Measurements from ENCODE around the gene EP300. TPM values are rescaled to one million over a fixed set of nuclear protein-coding genes. Genes with fewer than 3 reads are reported as not detected.
"Not testable (repeated sequence)": the region's sequence is repeated elsewhere in the genome, so short reads cannot be mapped to it uniquely, and the experiment has no call there.

Gene EP300
- 113 to 124 TPM (median 123 TPM) in 3 replicates for total RNA-seq

DNA sequence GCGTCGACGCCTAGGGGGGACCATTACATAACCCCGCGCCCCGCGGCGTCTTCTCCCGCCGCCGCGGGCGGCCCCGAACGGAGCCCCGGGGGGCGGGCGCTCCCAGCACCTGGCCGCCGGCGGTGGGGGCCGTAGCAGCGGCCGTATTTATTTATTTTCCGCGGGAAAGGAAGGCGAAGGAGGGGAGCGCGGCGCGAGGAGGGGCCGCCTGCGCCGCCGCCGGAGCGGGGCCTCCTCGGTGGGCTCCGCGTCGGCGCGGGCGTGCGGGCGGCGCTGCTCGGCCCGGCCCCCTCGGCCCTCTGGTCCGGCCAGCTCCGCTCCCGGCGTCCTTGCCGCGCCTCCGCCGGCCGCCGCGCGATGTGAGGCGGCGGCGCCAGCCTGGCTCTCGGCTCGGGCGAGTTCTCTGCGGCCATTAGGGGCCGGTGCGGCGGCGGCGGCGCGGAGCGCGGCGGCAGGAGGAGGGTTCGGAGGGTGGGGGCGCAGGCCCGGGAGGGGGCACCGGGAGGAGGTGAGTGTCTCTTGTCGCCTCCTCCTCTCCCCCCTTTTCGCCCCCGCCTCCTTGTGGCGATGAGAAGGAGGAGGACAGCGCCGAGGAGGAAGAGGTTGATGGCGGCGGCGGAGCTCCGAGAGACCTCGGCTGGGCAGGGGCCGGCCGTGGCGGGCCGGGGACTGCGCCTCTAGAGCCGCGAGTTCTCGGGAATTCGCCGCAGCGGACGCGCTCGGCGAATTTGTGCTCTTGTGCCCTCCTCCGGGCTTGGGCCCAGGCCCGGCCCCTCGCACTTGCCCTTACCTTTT lies at the start of gene EP300:
Gene EP300, plus strand, starts transcription at position 570 of the 795 bp plus-strand sequence. CDS start 413 bp downstream, outside the sequence.
- peak; percentile 47 to 78 for DNase-seq (ENCODE audit: low spot score in 2 of 2, unreplicated experiment in 2 of 2)
- H3K27me3 Mint-ChIP-seq (ENCODE audit: low read depth) = no peaks in the 10 kb centered on the region
- H3K9me3 Mint-ChIP-seq = no peaks in the 10 kb centered on the region
- TF ChIP-seq, protein P1, sequence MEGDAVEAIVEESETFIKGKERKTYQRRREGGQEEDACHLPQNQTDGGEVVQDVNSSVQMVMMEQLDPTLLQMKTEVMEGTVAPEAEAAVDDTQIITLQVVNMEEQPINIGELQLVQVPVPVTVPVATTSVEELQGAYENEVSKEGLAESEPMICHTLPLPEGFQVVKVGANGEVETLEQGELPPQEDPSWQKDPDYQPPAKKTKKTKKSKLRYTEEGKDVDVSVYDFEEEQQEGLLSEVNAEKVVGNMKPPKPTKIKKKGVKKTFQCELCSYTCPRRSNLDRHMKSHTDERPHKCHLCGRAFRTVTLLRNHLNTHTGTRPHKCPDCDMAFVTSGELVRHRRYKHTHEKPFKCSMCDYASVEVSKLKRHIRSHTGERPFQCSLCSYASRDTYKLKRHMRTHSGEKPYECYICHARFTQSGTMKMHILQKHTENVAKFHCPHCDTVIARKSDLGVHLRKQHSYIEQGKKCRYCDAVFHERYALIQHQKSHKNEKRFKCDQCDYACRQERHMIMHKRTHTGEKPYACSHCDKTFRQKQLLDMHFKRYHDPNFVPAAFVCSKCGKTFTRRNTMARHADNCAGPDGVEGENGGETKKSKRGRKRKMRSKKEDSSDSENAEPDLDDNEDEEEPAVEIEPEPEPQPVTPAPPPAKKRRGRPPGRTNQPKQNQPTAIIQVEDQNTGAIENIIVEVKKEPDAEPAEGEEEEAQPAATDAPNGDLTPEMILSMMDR (IDR thresholded peaks at IDR 0.05; ENCODE audit: unreplicated experiment) = no peak
- H3K4me3 Mint-ChIP-seq = peak within 1 kb of the TSS; percentile 95
- peak within 1 kb of the TSS; percentile 100 for H3K27ac Mint-ChIP-seq
- no peaks in the 10 kb centered on the region for H3K36me3 Mint-ChIP-seq
- peaks cover 41% of the 10 kb centered on the region for H3K4me1 Mint-ChIP-seq

DNA sequence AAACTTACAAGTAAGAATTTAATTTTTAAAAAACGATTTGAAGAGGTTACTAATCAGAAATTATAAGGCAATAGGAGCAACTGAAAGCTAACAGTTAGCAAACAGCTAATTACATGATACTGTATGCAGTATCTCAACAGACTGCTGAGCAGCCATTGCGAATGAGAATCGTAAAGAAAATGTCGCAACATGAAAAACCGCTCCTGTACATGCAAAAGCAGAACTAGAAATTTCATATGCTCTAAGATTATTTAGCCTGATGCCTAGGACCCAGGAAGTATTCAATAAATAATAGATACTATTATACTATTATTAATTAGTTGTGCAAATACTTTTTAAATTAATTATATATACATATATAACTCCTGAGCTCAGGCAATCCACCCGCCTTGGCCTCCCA lies 48.7 kb upstream of the EP300 start:
- TF ChIP-seq, protein P1 (IDR thresholded peaks at IDR 0.05; ENCODE audit: unreplicated experiment) = no peak
- Mint-ChIP-seq H3K4me1 (peaks cover 2% of the 10 kb centered on the region), H3K9me3 (peaks cover 4% of the 10 kb centered on the region), H3K36me3 (no peaks in the 10 kb centered on the region), H3K27ac (no peak overlapping the region), H3K4me3 (no peak overlapping the region), H3K27me3 (ENCODE audit: low read depth) (no peaks in the 10 kb centered on the region)
- DNase-seq (ENCODE audit: low spot score in 2 of 2, unreplicated experiment in 2 of 2) = no peak

DNA sequence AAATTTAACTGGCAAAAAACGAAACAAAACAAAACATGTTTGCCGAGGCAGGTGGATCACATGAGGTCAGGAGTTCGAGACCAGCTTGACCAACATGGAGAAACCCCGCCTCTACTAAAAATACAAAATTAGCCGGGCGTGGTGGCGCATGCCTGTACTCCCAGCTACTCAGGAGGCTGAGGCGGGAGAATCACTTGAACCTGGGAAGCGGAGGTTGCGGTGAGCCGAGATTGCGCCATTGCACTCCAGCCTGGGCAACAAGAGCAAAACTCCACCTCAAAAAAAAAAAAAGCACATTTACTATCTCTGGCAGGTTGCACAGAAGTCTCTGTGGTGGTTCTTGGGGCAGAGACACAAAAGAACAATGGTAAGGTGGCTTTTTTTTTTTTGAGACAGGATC lies 46.8 kb upstream of the EP300 start:
- not testable (repeated sequence) for H3K27ac Mint-ChIP-seq

DNA sequence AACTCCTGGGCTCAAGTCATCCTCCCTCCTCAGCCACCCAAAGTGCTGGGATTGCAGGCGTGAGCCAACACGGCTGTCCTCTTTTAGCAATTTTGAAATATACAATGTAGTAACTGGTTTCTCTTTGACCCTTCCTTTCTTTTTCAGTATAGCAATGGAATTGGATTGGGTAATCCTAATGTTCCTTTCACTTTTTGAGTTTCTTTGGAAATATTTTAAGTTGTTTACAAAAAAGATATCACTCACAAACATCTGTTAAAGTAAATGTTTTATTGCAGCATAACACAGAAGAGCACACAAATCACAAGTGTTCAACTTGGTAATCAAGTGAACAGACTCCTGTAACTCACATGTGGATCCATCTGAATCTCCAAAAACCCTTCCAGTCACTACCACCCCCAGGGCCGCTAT lies 44.6 kb upstream of the EP300 start:
- Mint-ChIP-seq H3K27me3 (ENCODE audit: low read depth) (no peaks in the 10 kb centered on the region), H3K4me3 (no peak overlapping the region), H3K9me3 (peaks cover 4% of the 10 kb centered on the region), H3K4me1 (peaks cover 15% of the 10 kb centered on the region), H3K36me3 (no peaks in the 10 kb centered on the region), H3K27ac (no peak overlapping the region)
- DNase-seq (ENCODE audit: low spot score in 2 of 2, unreplicated experiment in 2 of 2) = no peak
- TF ChIP-seq, protein P1 (IDR thresholded peaks at IDR 0.05; ENCODE audit: unreplicated experiment) = no peak

More for the DNA sequence above, 46.8 kb upstream of the EP300 start:
- not testable (repeated sequence) for H3K36me3 Mint-ChIP-seq; H3K4me3 Mint-ChIP-seq; DNase-seq (ENCODE audit: low spot score in 2 of 2, unreplicated experiment in 2 of 2); H3K4me1 Mint-ChIP-seq; H3K27me3 Mint-ChIP-seq (ENCODE audit: low read depth); H3K9me3 Mint-ChIP-seq

DNA sequence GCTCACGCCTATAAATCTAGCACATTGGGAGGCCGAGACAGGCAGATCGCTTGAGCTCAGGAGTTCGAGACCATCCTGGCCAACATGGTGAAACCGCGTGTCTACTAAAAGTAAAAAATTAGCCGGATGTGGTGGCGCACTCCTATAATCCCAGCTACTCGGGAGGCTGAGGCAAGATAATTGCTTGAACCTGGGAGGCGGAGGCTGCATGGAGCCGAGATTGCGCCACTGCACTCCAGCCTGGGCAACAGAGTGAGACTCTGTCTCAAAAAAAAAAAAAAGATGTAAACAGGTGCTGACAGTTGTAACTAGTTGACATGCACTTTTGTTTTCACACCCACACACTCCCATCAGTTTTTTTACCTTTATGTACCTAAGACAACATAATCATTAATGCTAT lies 44.0 kb upstream of the EP300 start:
- not testable (repeated sequence) for H3K36me3 Mint-ChIP-seq; H3K9me3 Mint-ChIP-seq; DNase-seq (ENCODE audit: low spot score in 2 of 2, unreplicated experiment in 2 of 2); H3K27me3 Mint-ChIP-seq (ENCODE audit: low read depth)
- peaks cover 21% of the 10 kb centered on the region for H3K4me1 Mint-ChIP-seq
- H3K4me3 Mint-ChIP-seq = peak overlapping the region; percentile 51
- peak overlapping the region; percentile 11 for H3K27ac Mint-ChIP-seq

DNA sequence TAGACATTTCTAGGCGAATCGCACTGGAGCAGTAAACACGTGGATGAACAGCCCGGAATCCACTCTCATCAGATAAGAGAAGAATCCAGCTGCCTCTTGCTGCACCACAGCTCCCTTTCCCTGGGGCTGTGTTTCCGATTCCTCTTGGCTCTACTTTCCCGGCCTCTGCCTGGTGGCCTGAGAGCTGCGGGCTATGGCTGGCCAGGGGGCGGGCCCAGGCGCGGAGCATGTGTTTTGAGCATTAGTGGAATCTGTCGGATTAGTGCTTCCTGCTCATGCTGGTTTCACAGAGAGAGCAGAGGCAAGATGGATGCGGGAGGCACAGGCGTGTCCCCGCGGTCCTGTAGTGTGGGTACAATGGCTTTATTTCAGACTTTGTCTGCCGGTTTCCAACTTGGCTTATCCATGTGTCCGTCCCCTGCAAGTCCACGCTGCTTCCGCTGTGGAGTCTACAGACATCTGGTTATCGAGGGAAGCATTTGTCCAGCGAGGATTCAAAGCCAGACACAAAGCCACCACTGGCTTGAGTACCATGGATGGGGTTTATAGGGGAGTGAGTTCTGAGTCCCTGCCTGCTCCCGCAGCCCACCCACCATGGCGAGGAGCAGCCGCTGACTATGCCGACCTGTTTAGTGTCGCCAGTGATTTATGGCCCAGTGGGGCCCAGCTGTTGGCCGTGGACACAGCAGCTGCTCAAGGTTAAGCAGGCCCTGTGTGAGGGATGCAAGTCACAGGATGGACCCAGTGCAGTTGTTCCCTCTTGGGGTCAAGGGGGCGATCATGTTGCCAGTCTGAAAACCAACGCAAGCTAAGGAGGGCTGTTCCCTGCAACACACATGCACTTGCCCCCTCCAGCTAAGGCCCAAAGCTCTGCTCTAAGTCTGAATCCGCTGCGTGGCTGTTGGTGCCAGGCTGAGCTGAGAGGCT lies 43.3 kb upstream of the EP300 start:
- Mint-ChIP-seq H3K36me3 (no peaks in the 10 kb centered on the region), H3K4me1 (peaks cover 23% of the 10 kb centered on the region), H3K9me3 (peaks cover 4% of the 10 kb centered on the region), H3K27ac (peak overlapping the region; percentile 11), H3K27me3 (ENCODE audit: low read depth) (no peaks in the 10 kb centered on the region), H3K4me3 (peak overlapping the region; percentile 51)
- TF ChIP-seq, protein P1 (IDR thresholded peaks at IDR 0.05; ENCODE audit: unreplicated experiment) = no peak
- peak; percentile 27 to 67 for DNase-seq (ENCODE audit: low spot score in 2 of 2, unreplicated experiment in 2 of 2)

DNA sequence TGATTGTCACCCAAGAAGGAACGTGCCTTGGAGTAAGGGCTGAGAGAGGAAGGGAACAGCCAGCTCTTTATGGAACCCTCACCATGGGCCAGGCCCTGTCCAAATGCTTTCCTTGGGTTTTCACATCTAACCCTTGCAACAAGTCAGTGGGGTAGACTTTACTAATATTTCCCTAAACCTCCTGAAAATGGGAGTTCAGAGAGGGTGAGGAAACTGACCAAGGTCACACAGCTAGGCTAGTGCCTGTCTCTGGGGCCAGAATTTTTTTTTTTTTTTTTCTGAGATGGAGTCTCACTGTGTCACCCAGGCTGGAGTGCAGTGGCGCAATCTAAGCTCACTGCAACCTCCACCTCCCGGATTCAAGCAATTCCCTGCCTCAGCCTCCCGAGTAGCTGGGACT lies 42.6 kb upstream of the EP300 start:
- not testable (repeated sequence) for H3K36me3 Mint-ChIP-seq; H3K9me3 Mint-ChIP-seq; H3K4me3 Mint-ChIP-seq; H3K27ac Mint-ChIP-seq; H3K27me3 Mint-ChIP-seq (ENCODE audit: low read depth); DNase-seq (ENCODE audit: low spot score in 2 of 2, unreplicated experiment in 2 of 2)
- H3K4me1 Mint-ChIP-seq = peaks cover 23% of the 10 kb centered on the region

All from mesothelial cell of epicardium (in vitro differentiated cells).